GM23338 (cell line): ENCODE results near the gene SLC10A2. TPM values are rescaled to one million over a fixed set of nuclear protein-coding genes. Genes with fewer than 3 reads are reported as not detected.

Source experiments
- ATAC-seq: fragments of 200-7000 bp; cut with Tn5 transposase; 3 replicates; pipeline ENCODE4 v1.9.1; 2020
- DNase-seq: peaks from one replicate; pipeline ENCODE4 v3.0.0-alpha.2; 2015; ENCODE audit warnings: low spot score
- H2AFZ ChIP-seq: fragments of 200-600 bp; sonication (generic); 2 replicates; pipeline ENCODE4 v1.8.0; 2016; ENCODE audit warnings: antibody characterized with exemption, mild to moderate bottlenecking, moderate library complexity
- H3F3A ChIP-seq: fragments of 200-600 bp; sonication (generic); replicated peaks from 2 replicates; pipeline ENCODE4 v1.8.0; 2017; ENCODE audit warnings: antibody characterized with exemption, mixed run types, low read depth
- H3K27ac ChIP-seq: fragments of 200-600 bp; sonication (generic); 2 replicates; pipeline ENCODE4 v1.6.1; 2016; ENCODE audit warnings: low read depth
- H3K27me3 ChIP-seq: fragments of 200-600 bp; sonication (generic); 2 replicates; pipeline ENCODE4 v1.8.0; 2016; ENCODE audit warnings: mild to moderate bottlenecking, mixed run types, moderate library complexity; ENCODE audit not compliant: insufficient read depth
- H3K36me3 ChIP-seq: fragments of 200-600 bp; sonication (generic); 2 replicates; pipeline ENCODE4 v1.8.0; 2016; ENCODE audit warnings: mild to moderate bottlenecking; ENCODE audit not compliant: insufficient read depth
- H3K4me1 ChIP-seq: fragments of 200-600 bp; sonication (generic); 2 replicates; pipeline ENCODE4 v1.8.0; 2016; ENCODE audit warnings: mild to moderate bottlenecking, moderate library complexity; ENCODE audit not compliant: insufficient read depth
- H3K4me2 ChIP-seq: fragments of 200-600 bp; sonication (generic); 2 replicates; pipeline ENCODE4 v1.7.1; 2017; ENCODE audit warnings: mixed run types
- H3K4me3 ChIP-seq: fragments of 200-600 bp; sonication (generic); 2 replicates; pipeline ENCODE4 v1.6.1; 2016; ENCODE audit warnings: mixed run types
- H3K79me2 ChIP-seq: fragments of 200-600 bp; sonication (generic); replicated peaks from 2 replicates; pipeline ENCODE4 v1.8.0; 2017; ENCODE audit warnings: mild to moderate bottlenecking; ENCODE audit not compliant: insufficient read depth
- H3K9me2 ChIP-seq: fragments of 200-600 bp; sonication (generic); 2 replicates; pipeline ENCODE4 v1.8.0; 2017; ENCODE audit not compliant: insufficient read depth
- H4K20me1 ChIP-seq: fragments of 200-600 bp; sonication (generic); replicated peaks from 2 replicates; pipeline ENCODE4 v1.8.0; 2017; ENCODE audit warnings: mild to moderate bottlenecking; ENCODE audit not compliant: insufficient read depth
- H3K27ac Mint-ChIP-seq: 2 replicates; pipeline ENCODE4 v1.8.0; 2020; ENCODE audit warnings: inconsistent platforms, mild to moderate bottlenecking, moderate library complexity, mixed read lengths
- H3K27me3 Mint-ChIP-seq: 3 replicates; pipeline ENCODE4 v1.8.0; 2022; ENCODE audit warnings: low read depth, mild to moderate bottlenecking, moderate library complexity, mixed read lengths, inconsistent platforms; ENCODE audit not compliant: insufficient read depth, poor library complexity
- H3K36me3 Mint-ChIP-seq: 3 replicates; pipeline ENCODE4 v1.8.0; 2021; ENCODE audit warnings: low read depth, mild to moderate bottlenecking, inconsistent platforms, moderate library complexity, mixed read lengths
- H3K4me1 Mint-ChIP-seq: 3 replicates; pipeline ENCODE4 v1.8.0; 2020; ENCODE audit warnings: mild to moderate bottlenecking, inconsistent platforms, mixed read lengths
- H3K4me3 Mint-ChIP-seq: 3 replicates; pipeline ENCODE4 v1.8.0; 2021; ENCODE audit warnings: moderate library complexity, mild to moderate bottlenecking, inconsistent platforms, mixed read lengths
- H3K9me3 Mint-ChIP-seq: 3 replicates; pipeline ENCODE4 v1.8.0; 2020; ENCODE audit warnings: moderate library complexity, mild to moderate bottlenecking, inconsistent platforms, mixed read lengths
- CREB1 ChIP-seq: fragments of 250-450 bp; sonication (Bioruptor Pico); IDR thresholded peaks from 2 replicates; pipeline ENCODE4 v1.5.0; 2020; ENCODE audit warnings: low read depth, mild to moderate bottlenecking, moderate library complexity
- ETS1 ChIP-seq: IDR thresholded peaks from 2 replicates; pipeline ENCODE4 v1.6.1; 2016; ENCODE audit warnings: antibody characterized with exemption
- EZH2 ChIP-seq: fragments of 200-600 bp; sonication (generic); IDR thresholded peaks from one replicate; pipeline ENCODE4 v1.8.0; 2017; ENCODE audit warnings: antibody characterized with exemption, mild to moderate bottlenecking, low read depth; ENCODE audit not compliant: unreplicated experiment
- EZH2phosphoT487 ChIP-seq: fragments of 200-600 bp; sonication (generic); IDR thresholded peaks from one replicate; pipeline ENCODE4 v1.8.1; 2018; ENCODE audit warnings: antibody characterized with exemption; ENCODE audit not compliant: unreplicated experiment
- JUNB ChIP-seq: IDR thresholded peaks from one replicate; pipeline ENCODE4 v1.6.1; 2016; ENCODE audit warnings: antibody characterized with exemption; ENCODE audit not compliant: unreplicated experiment
- NANOG ChIP-seq: IDR thresholded peaks from 2 replicates; pipeline ENCODE4 v1.6.1; 2016; ENCODE audit warnings: antibody characterized with exemption, borderline replicate concordance
- REST ChIP-seq: IDR thresholded peaks from one replicate; pipeline ENCODE4 v1.6.1; 2018; ENCODE audit warnings: antibody characterized with exemption; ENCODE audit not compliant: unreplicated experiment
- STAT1 ChIP-seq: IDR thresholded peaks from one replicate; pipeline ENCODE4 v1.6.1; 2016; ENCODE audit warnings: antibody characterized with exemption; ENCODE audit not compliant: unreplicated experiment
- ZNF331 ChIP-seq: fragments of 250-450 bp; sonication (Bioruptor Pico); IDR thresholded peaks from 2 replicates; pipeline ENCODE4 v1.5.0; 2020; ENCODE audit warnings: low read depth, mild to moderate bottlenecking, moderate library complexity
- ZNF462 ChIP-seq: fragments of 250-450 bp; sonication (Bioruptor Pico); IDR thresholded peaks from 2 replicates; pipeline ENCODE4 v1.5.0; 2020; ENCODE audit warnings: mild to moderate bottlenecking, moderate library complexity
- polyA plus RNA-seq: library from polyadenylated mRNA; unstranded; fragments of >200 nt; fragmentation: Nextera tagmentation; extraction: Ambion mirVana; gene quantifications from 2 replicates; pipeline ENCODE4 v1.2.1, GENCODE V29; 2016
- total RNA-seq: library from RNA; depleted of rRNA; stranded (reverse); fragments of >200 nt; shearing (Covaris generic); gene quantifications from 2 replicates; pipeline ENCODE4 v1.2.3, GENCODE V29; 2014

SLC10A2 gene
- total and polyA plus RNA-seq, 2 experiments from 2014 or later = not detected

GRCh38 chr13:103063376-103063775 is 2.8 kb downstream of the SLC10A2 start (continued):
- TF ChIP-seq ZNF462 (CRISPR knock-in tag) = no peak
- no peak for TF ChIP-seq ZNF331
- no peak for TF ChIP-seq JUNB
- no peak for TF ChIP-seq NANOG
- no peak for TF ChIP-seq EZH2phosphoT487
- TF ChIP-seq STAT1 = no peak
- TF ChIP-seq CREB1 = no peak
- TF ChIP-seq ETS1 = no peak

- H3K36me3 Mint-ChIP-seq = peaks cover 10% of the 10 kb centered on the region; the same call in 2 of the 3 replicates
- no peaks in the 10 kb centered on the region for H3K27me3 ChIP-seq
- H3K4me3 ChIP-seq = no peak overlapping the region
- H3F3A ChIP-seq = no peaks in the 10 kb centered on the region
- no peak overlapping the region for H3K4me3 Mint-ChIP-seq
- H3K27me3 Mint-ChIP-seq = peaks cover 2% of the 10 kb centered on the region
- H3K27ac ChIP-seq = no peak overlapping the region
- H3K9me3 Mint-ChIP-seq = peaks cover 22% of the 10 kb centered on the region; the same call in 2 of the 3 replicates
- no peak overlapping the region for H2AFZ ChIP-seq
- peaks cover 6% of the 10 kb centered on the region; the same call in 1 of the 2 replicates for H3K9me2 ChIP-seq
- no peaks in the 10 kb centered on the region for H3K79me2 ChIP-seq
- no peak overlapping the region for H3K4me2 ChIP-seq
- H3K36me3 ChIP-seq = no peaks in the 10 kb centered on the region
- H3K4me1 ChIP-seq = peaks cover 22% of the 10 kb centered on the region
- no peak for ATAC-seq
- H4K20me1 ChIP-seq = no peaks in the 10 kb centered on the region
- H3K4me1 Mint-ChIP-seq = peaks cover 25% of the 10 kb centered on the region
- TF ChIP-seq REST (no peak), CREB1 (no peak), NANOG (no peak), EZH2 (no peak)
- no peak overlapping the region for H3K27ac Mint-ChIP-seq
- no peak for DNase-seq
Measured at GRCh38 chr13:103062079-103062478, 4.1 kb downstream of the SLC10A2 start.
